ENCODE data around the gene BASP1. TPM values are rescaled to one million over a fixed set of nuclear protein-coding genes. Genes with fewer than 3 reads are reported as not detected.

The BASP1 gene
- polyA plus RNA-seq, 1 donor = 26.3 TPM

- DNase-seq = no peak
- no peaks in the 10 kb centered on the region for H3K9me3 ChIP-seq (ENCODE audit: control insufficient read depth, low read depth, low read length)
- no peak overlapping the region for H3K4me3 ChIP-seq (ENCODE audit: low read length)
- no peak overlapping the region for H3K27ac ChIP-seq (ENCODE audit: low read length)
- WGBS (ENCODE audit: insufficient coverage, low lambda C conversion rate) = 84% methylated on average over 5 of the region's 10 CpGs
- no peaks in the 10 kb centered on the region for H3K4me1 ChIP-seq (ENCODE audit: control insufficient read depth, insufficient read depth, low read length)
- H3K36me3 ChIP-seq (ENCODE audit: control insufficient read depth, insufficient read depth, low read length) = no peaks in the 10 kb centered on the region
- H3K27me3 ChIP-seq (ENCODE audit: control insufficient read depth, insufficient read depth, low read length) = no peaks in the 10 kb centered on the region
Observed at GRCh38 chr5:17230808-17231525, 13.5 kb downstream of the BASP1 start.

GRCh38 chr5:17232405-17232804 is 15.0 kb downstream of the BASP1 start:
- Histone ChIP-seq H3K36me3 (ENCODE audit: control insufficient read depth, insufficient read depth, low read length) (no peaks in the 10 kb centered on the region), H3K27me3 (ENCODE audit: control insufficient read depth, insufficient read depth, low read length) (no peaks in the 10 kb centered on the region), H3K4me1 (ENCODE audit: control insufficient read depth, insufficient read depth, low read length) (no peaks in the 10 kb centered on the region), H3K4me3 (ENCODE audit: low read length) (no peak overlapping the region), H3K27ac (ENCODE audit: low read length) (no peak overlapping the region), H3K9me3 (ENCODE audit: control insufficient read depth, low read depth, low read length) (no peaks in the 10 kb centered on the region)
- WGBS (ENCODE audit: insufficient coverage, low lambda C conversion rate) = no CpG with 5 or more reads among the region's 9 CpGs
- no peak for DNase-seq

GRCh38 chr5:17233488-17233887 is 16.1 kb downstream of the BASP1 start:
- H3K36me3 ChIP-seq (ENCODE audit: control insufficient read depth, insufficient read depth, low read length) = no peaks in the 10 kb centered on the region
- no peak overlapping the region for H3K27ac ChIP-seq (ENCODE audit: low read length)
- no peak for DNase-seq
- H3K4me3 ChIP-seq (ENCODE audit: low read length) = no peak overlapping the region
- H3K27me3 ChIP-seq (ENCODE audit: control insufficient read depth, insufficient read depth, low read length) = no peaks in the 10 kb centered on the region
- no peaks in the 10 kb centered on the region for H3K4me1 ChIP-seq (ENCODE audit: control insufficient read depth, insufficient read depth, low read length)
- no peaks in the 10 kb centered on the region for H3K9me3 ChIP-seq (ENCODE audit: control insufficient read depth, low read depth, low read length)
- 76% methylated on average over 3 of the region's 6 CpGs for WGBS (ENCODE audit: insufficient coverage, low lambda C conversion rate)

- Histone ChIP-seq H3K27ac (ENCODE audit: low read length) (no peak overlapping the region), H3K27me3 (ENCODE audit: control insufficient read depth, insufficient read depth, low read length) (no peaks in the 10 kb centered on the region), H3K9me3 (ENCODE audit: control insufficient read depth, low read depth, low read length) (no peaks in the 10 kb centered on the region), H3K36me3 (ENCODE audit: control insufficient read depth, insufficient read depth, low read length) (no peaks in the 10 kb centered on the region), H3K4me3 (ENCODE audit: low read length) (no peak overlapping the region), H3K4me1 (ENCODE audit: control insufficient read depth, insufficient read depth, low read length) (no peaks in the 10 kb centered on the region)
- 96% methylated on average over 4 of the region's 5 CpGs for WGBS (ENCODE audit: insufficient coverage, low lambda C conversion rate)
- no peak for DNase-seq
Observed at GRCh38 chr5:17234374-17234773, 16.9 kb downstream of the BASP1 start.

- no peaks in the 10 kb centered on the region for H3K36me3 ChIP-seq (ENCODE audit: control insufficient read depth, insufficient read depth, low read length)
- no peaks in the 10 kb centered on the region for H3K9me3 ChIP-seq (ENCODE audit: control insufficient read depth, low read depth, low read length)
- no peaks in the 10 kb centered on the region for H3K4me1 ChIP-seq (ENCODE audit: control insufficient read depth, insufficient read depth, low read length)
- DNase-seq = no peak
- no peaks in the 10 kb centered on the region for H3K27me3 ChIP-seq (ENCODE audit: control insufficient read depth, insufficient read depth, low read length)
- H3K4me3 ChIP-seq (ENCODE audit: low read length) = no peak overlapping the region
- 92% methylated on average over 2 of the region's 5 CpGs for WGBS (ENCODE audit: insufficient coverage, low lambda C conversion rate)
- no peak overlapping the region for H3K27ac ChIP-seq (ENCODE audit: low read length)
Observed at GRCh38 chr5:17235731-17236330, 18.4 kb downstream of the BASP1 start.

GRCh38 chr5:17238521-17239041 is 21.1 kb downstream of the BASP1 start:
- Histone ChIP-seq H3K4me3 (ENCODE audit: low read length) (no peak overlapping the region), H3K27ac (ENCODE audit: low read length) (no peak overlapping the region), H3K4me1 (ENCODE audit: control insufficient read depth, insufficient read depth, low read length) (no peaks in the 10 kb centered on the region), H3K27me3 (ENCODE audit: control insufficient read depth, insufficient read depth, low read length) (no peaks in the 10 kb centered on the region), H3K9me3 (ENCODE audit: control insufficient read depth, low read depth, low read length) (no peaks in the 10 kb centered on the region), H3K36me3 (ENCODE audit: control insufficient read depth, insufficient read depth, low read length) (no peaks in the 10 kb centered on the region)
- DNase-seq = no peak
- WGBS (ENCODE audit: insufficient coverage, low lambda C conversion rate) = 64% methylated on average over 4 of the region's 6 CpGs

- Histone ChIP-seq H3K36me3 (ENCODE audit: control insufficient read depth, insufficient read depth, low read length) (no peaks in the 10 kb centered on the region), H3K4me1 (ENCODE audit: control insufficient read depth, insufficient read depth, low read length) (no peaks in the 10 kb centered on the region), H3K27me3 (ENCODE audit: control insufficient read depth, insufficient read depth, low read length) (no peaks in the 10 kb centered on the region), H3K9me3 (ENCODE audit: control insufficient read depth, low read depth, low read length) (no peaks in the 10 kb centered on the region), H3K4me3 (ENCODE audit: low read length) (no peak overlapping the region), H3K27ac (ENCODE audit: low read length) (no peak overlapping the region)
- WGBS (ENCODE audit: insufficient coverage, low lambda C conversion rate) = 100% methylated on average over 3 of the region's 6 CpGs
- no peak for DNase-seq
Observed at GRCh38 chr5:17239953-17240352, 22.5 kb downstream of the BASP1 start.

- 100% methylated on average over 1 of the region's 1 CpG for WGBS (ENCODE audit: insufficient coverage, low lambda C conversion rate)
- H3K4me3 ChIP-seq (ENCODE audit: low read length) = no peak overlapping the region
- no peaks in the 10 kb centered on the region for H3K27me3 ChIP-seq (ENCODE audit: control insufficient read depth, insufficient read depth, low read length)
- H3K9me3 ChIP-seq (ENCODE audit: control insufficient read depth, low read depth, low read length) = no peaks in the 10 kb centered on the region
- DNase-seq = no peak
- no peaks in the 10 kb centered on the region for H3K4me1 ChIP-seq (ENCODE audit: control insufficient read depth, insufficient read depth, low read length)
- H3K27ac ChIP-seq (ENCODE audit: low read length) = no peak overlapping the region
- no peaks in the 10 kb centered on the region for H3K36me3 ChIP-seq (ENCODE audit: control insufficient read depth, insufficient read depth, low read length)
Observed at GRCh38 chr5:17240487-17240886, 23.1 kb downstream of the BASP1 start.

GRCh38 chr5:17241635-17242034 is 24.2 kb downstream of the BASP1 start:
- no peak for DNase-seq
- H3K27me3 ChIP-seq (ENCODE audit: control insufficient read depth, insufficient read depth, low read length) = no peaks in the 10 kb centered on the region
- no peak overlapping the region for H3K27ac ChIP-seq (ENCODE audit: low read length)
- no peaks in the 10 kb centered on the region for H3K9me3 ChIP-seq (ENCODE audit: control insufficient read depth, low read depth, low read length)
- no peaks in the 10 kb centered on the region for H3K4me1 ChIP-seq (ENCODE audit: control insufficient read depth, insufficient read depth, low read length)
- H3K4me3 ChIP-seq (ENCODE audit: low read length) = no peak overlapping the region
- 80% methylated on average over 1 of the region's 7 CpGs for WGBS (ENCODE audit: insufficient coverage, low lambda C conversion rate)
- no peaks in the 10 kb centered on the region for H3K36me3 ChIP-seq (ENCODE audit: control insufficient read depth, insufficient read depth, low read length)

- H3K4me1 ChIP-seq (ENCODE audit: control insufficient read depth, insufficient read depth, low read length) = no peaks in the 10 kb centered on the region
Observed at GRCh38 chr5:17243287-17244063, 26.0 kb downstream of the BASP1 start.

More at GRCh38 chr5:17243287-17244063, 26.0 kb downstream of the BASP1 start:
- Histone ChIP-seq H3K27me3 (ENCODE audit: control insufficient read depth, insufficient read depth, low read length) (no peaks in the 10 kb centered on the region), H3K27ac (ENCODE audit: low read length) (no peak overlapping the region), H3K9me3 (ENCODE audit: control insufficient read depth, low read depth, low read length) (no peaks in the 10 kb centered on the region), H3K36me3 (ENCODE audit: control insufficient read depth, insufficient read depth, low read length) (no peaks in the 10 kb centered on the region), H3K4me3 (ENCODE audit: low read length) (no peak overlapping the region)
- WGBS (ENCODE audit: insufficient coverage, low lambda C conversion rate) = 100% methylated on average over 3 of the region's 12 CpGs
- DNase-seq = no peak
